Prostate gland (tissue), 1 donor: ENCODE measurements around the gene SIRPB1.

Experiments
- POLR2A ChIP-seq: fragments of 450-650 bp; IDR thresholded peaks from one replicate; pipeline ENCODE4 v1.6.1; 2016; ENCODE audit warnings: antibody characterized with exemption, mild to moderate bottlenecking
- POLR2AphosphoS5 ChIP-seq: sonication (generic); formaldehyde crosslinking; IDR thresholded peaks from one replicate; pipeline ENCODE4 v1.6.1; 2017; ENCODE audit warnings: antibody characterized with exemption

DNA sequence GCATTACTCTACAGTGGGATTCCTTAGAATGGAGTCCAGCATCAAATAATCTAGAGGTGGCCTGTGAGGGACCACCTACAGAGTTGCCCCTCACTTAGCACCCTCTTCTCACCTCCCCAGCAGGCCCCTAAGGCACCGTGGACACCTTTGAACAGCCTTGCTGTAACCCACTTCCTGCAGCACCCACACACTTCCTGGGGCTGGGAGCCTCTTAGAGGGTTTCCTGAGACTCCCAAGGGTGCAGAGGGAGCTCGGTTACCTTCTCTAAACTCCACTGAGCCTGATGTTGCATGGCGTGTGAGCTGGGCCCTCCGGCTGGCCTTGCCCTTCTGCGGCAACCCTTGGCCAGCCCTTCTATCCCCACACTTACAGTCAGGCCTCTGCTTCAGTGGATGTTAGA lies 45.1 kb upstream of the SIRPB1 start:
- TF ChIP-seq POLR2AphosphoS5, result no peak
- no peak for TF ChIP-seq POLR2A
